ENCODE measurements around the gene MYL10. TPM values are rescaled to one million over a fixed set of nuclear protein-coding genes. Genes with fewer than 3 reads are reported as not detected.

Gene MYL10
- total and polyA plus RNA-seq, 2 experiments from 2014 or later: 0.23 to 1.2 TPM

DNA sequence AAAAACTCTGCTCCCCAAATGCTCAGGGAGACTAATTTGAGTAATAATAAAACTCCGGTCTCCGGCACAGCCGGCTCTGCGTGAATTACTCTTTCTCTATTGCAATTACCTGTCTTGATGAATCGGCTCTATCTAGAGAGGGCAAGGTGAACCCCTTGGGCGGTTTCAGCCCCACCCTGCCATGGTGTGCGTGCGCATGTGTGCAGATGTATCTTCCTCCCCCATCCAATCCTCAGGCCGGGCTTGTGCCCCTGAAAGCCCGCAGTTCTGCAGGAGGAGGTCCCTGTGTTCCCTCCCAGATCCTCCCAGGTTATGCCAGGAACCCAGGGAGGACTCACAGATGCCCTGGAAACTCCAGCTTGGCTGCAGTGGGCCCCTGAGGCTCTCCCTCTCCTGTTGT lies 48.3 kb upstream of the MYL10 start:
- no peaks in the 10 kb centered on the region for H3K27me3 ChIP-seq
- no peak overlapping the region for H2AFZ ChIP-seq
- H3K9me2 ChIP-seq (replicated peaks; ENCODE audit: insufficient read depth): no peaks in the 10 kb centered on the region
- TF ChIP-seq CTCF (IDR thresholded peaks at IDR 0.05; ENCODE audit: poor library complexity) (no peak), EZH2 (IDR thresholded peaks at IDR 0.05; ENCODE audit: borderline replicate concordance) (no peak), EZH2phosphoT487 (IDR thresholded peaks at IDR 0.05; ENCODE audit: low read depth, severe bottlenecking, unreplicated experiment) (no peak)
- no peaks in the 10 kb centered on the region for H3K79me2 ChIP-seq
- H3K4me3 ChIP-seq: no peak overlapping the region
- H3K36me3 ChIP-seq (replicated peaks; ENCODE audit: insufficient read depth, low read depth): no peaks in the 10 kb centered on the region
- H4K20me1 ChIP-seq (ENCODE audit: insufficient read depth, poor library complexity, severe bottlenecking): no peaks in the 10 kb centered on the region
- peaks cover 7% of the 10 kb centered on the region for H3K4me1 ChIP-seq (ENCODE audit: insufficient read depth)
- no peaks in the 10 kb centered on the region for H3K9me3 ChIP-seq (ENCODE audit: low read depth)
- 80% methylated on average over 10 of the region's 10 CpGs for WGBS (ENCODE audit: low lambda C conversion rate, missing lambda C conversion rate)
- DNase-seq (ENCODE audit: low spot score): no peak
- no peak overlapping the region for H3K4me2 ChIP-seq
- H3K27ac ChIP-seq: no peak overlapping the region

DNA sequence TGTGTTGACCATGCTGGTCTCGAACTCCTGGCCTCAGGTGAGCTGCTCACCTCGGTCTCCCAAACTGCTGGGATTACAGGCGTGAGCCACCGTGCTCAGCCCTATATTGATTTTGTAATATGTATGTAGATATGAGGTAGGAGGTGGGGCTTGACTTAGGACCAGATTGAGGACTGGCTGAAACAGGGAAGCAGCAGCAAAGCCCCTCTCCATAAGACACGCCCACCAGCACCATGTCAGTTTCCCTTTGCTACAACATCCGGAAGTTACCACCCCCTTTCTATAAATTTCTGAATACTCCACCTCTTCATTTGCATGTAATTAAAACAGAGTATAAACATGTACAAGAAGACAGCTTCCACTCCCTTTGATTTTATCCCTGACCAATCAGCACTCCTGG lies 47.9 kb upstream of the MYL10 start:
- H3K36me3 ChIP-seq (replicated peaks; ENCODE audit: insufficient read depth, low read depth): no peaks in the 10 kb centered on the region
- H3K4me1 ChIP-seq (ENCODE audit: insufficient read depth): peaks cover 7% of the 10 kb centered on the region
- no peak overlapping the region for H3K27ac ChIP-seq
- H2AFZ ChIP-seq: no peak overlapping the region
- DNase-seq (ENCODE audit: low spot score): no peak
- H3K4me3 ChIP-seq: no peak overlapping the region
- 82% methylated on average over 6 of the region's 6 CpGs for WGBS (ENCODE audit: low lambda C conversion rate, missing lambda C conversion rate)
- no peaks in the 10 kb centered on the region for H3K9me3 ChIP-seq (ENCODE audit: low read depth)
- no peak overlapping the region for H3K4me2 ChIP-seq
- H3K79me2 ChIP-seq: no peaks in the 10 kb centered on the region
- no peak for TF ChIP-seq CTCF (IDR thresholded peaks at IDR 0.05; ENCODE audit: poor library complexity)
- no peak for TF ChIP-seq EZH2 (IDR thresholded peaks at IDR 0.05; ENCODE audit: borderline replicate concordance)
- TF ChIP-seq EZH2phosphoT487 (IDR thresholded peaks at IDR 0.05; ENCODE audit: low read depth, severe bottlenecking, unreplicated experiment): no peak
- H3K27me3 ChIP-seq: no peaks in the 10 kb centered on the region
- H3K9me2 ChIP-seq (replicated peaks; ENCODE audit: insufficient read depth): no peaks in the 10 kb centered on the region
- no peaks in the 10 kb centered on the region for H4K20me1 ChIP-seq (ENCODE audit: insufficient read depth, poor library complexity, severe bottlenecking)

- Histone ChIP-seq H3K4me2 (no peak overlapping the region), H3K36me3 (replicated peaks; ENCODE audit: insufficient read depth, low read depth) (no peaks in the 10 kb centered on the region), H3K9me2 (replicated peaks; ENCODE audit: insufficient read depth) (no peaks in the 10 kb centered on the region), H3K9me3 (ENCODE audit: low read depth) (no peaks in the 10 kb centered on the region), H3K79me2 (no peaks in the 10 kb centered on the region), H3K4me3 (no peak overlapping the region), H2AFZ (no peak overlapping the region), H3K27ac (no peak overlapping the region), H3K4me1 (ENCODE audit: insufficient read depth) (peaks cover 2% of the 10 kb centered on the region), H4K20me1 (ENCODE audit: insufficient read depth, poor library complexity, severe bottlenecking) (no peaks in the 10 kb centered on the region), H3K27me3 (no peaks in the 10 kb centered on the region)
- TF ChIP-seq EZH2phosphoT487 (IDR thresholded peaks at IDR 0.05; ENCODE audit: low read depth, severe bottlenecking, unreplicated experiment): no peak
- DNase-seq (ENCODE audit: low spot score): no peak
- WGBS (ENCODE audit: low lambda C conversion rate, missing lambda C conversion rate): 79% methylated on average over 16 of the region's 16 CpGs
These were observed 47.0 kb upstream of the MYL10 start for GRCh38 chr7:101676062-101676598.

- Histone ChIP-seq H3K9me2 (replicated peaks; ENCODE audit: insufficient read depth) (no peaks in the 10 kb centered on the region), H3K4me2 (no peak overlapping the region), H3K27me3 (no peaks in the 10 kb centered on the region), H3K36me3 (replicated peaks; ENCODE audit: insufficient read depth, low read depth) (no peaks in the 10 kb centered on the region), H3K4me3 (no peak overlapping the region), H2AFZ (no peak overlapping the region), H4K20me1 (ENCODE audit: insufficient read depth, poor library complexity, severe bottlenecking) (no peaks in the 10 kb centered on the region), H3K4me1 (ENCODE audit: insufficient read depth) (no peaks in the 10 kb centered on the region), H3K9me3 (ENCODE audit: low read depth) (no peaks in the 10 kb centered on the region), H3K79me2 (no peaks in the 10 kb centered on the region), H3K27ac (no peak overlapping the region)
- no peak for DNase-seq (ENCODE audit: low spot score)
- 99% methylated on average over 3 of the region's 3 CpGs for WGBS (ENCODE audit: low lambda C conversion rate, missing lambda C conversion rate)
- TF ChIP-seq CTCF (IDR thresholded peaks at IDR 0.05; ENCODE audit: poor library complexity) (no peak), EZH2 (IDR thresholded peaks at IDR 0.05; ENCODE audit: borderline replicate concordance) (no peak), EZH2phosphoT487 (IDR thresholded peaks at IDR 0.05; ENCODE audit: low read depth, severe bottlenecking, unreplicated experiment) (no peak)
These were observed 45.3 kb upstream of the MYL10 start for GRCh38 chr7:101674439-101674838.
